ENCODE results near the gene FOXD3.

GRCh38 chr1:63362578-63362977 is 40.2 kb downstream of the FOXD3 start:
- TF ChIP-seq EZH2 (optimal IDR thresholded peaks at IDR 0.05; ENCODE audit: low read depth, low read length) (no peak), EZH2phosphoT487 (IDR thresholded peaks at IDR 0.05; ENCODE audit: low read length) (no peak)

Measured in MM.1S (cell line).